Neural cell (in vitro differentiated cells): Measurements from ENCODE around the gene PRKCZ. TPM values are rescaled to one million over a fixed set of nuclear protein-coding genes. Genes with fewer than 3 reads are reported as not detected.

Experiments used
- H2AFZ ChIP-seq: fragments of 200-600, 300-800 bp; sonication (generic), shearing (Covaris generic); 2 replicates; pipeline ENCODE4 v1.6.0; 2014; ENCODE audit warnings: low read depth, mild to moderate bottlenecking, antibody characterized with exemption, low read length, moderate library complexity
- H3F3A ChIP-seq: fragments of 200-600 bp; shearing (Covaris generic); 2 replicates; pipeline ENCODE4 v1.6.1; 2016; ENCODE audit warnings: mild to moderate bottlenecking, moderate library complexity, mixed read lengths, antibody characterized with exemption, low read length; ENCODE audit not compliant: insufficient read depth, poor library complexity, severe bottlenecking
- H3K27ac ChIP-seq: fragments of 200-600, 300-800 bp; sonication (generic), shearing (Covaris generic); 2 replicates; pipeline ENCODE4 v1.5.1; 2014; ENCODE audit warnings: mild to moderate bottlenecking, low read length, moderate library complexity
- H3K27me3 ChIP-seq: fragments of 300-800, 200-600 bp; sonication (generic), shearing (Covaris generic); 2 replicates; pipeline ENCODE4 v1.6.0; 2014; ENCODE audit warnings: mild to moderate bottlenecking, low read depth, low read length, moderate library complexity; ENCODE audit not compliant: insufficient read depth
- H3K36me3 ChIP-seq: fragments of 300-800, 200-600 bp; sonication (generic), shearing (Covaris generic); 2 replicates; pipeline ENCODE4 v1.5.1; 2014; ENCODE audit warnings: mild to moderate bottlenecking, antibody characterized with exemption, low read length, moderate library complexity; ENCODE audit not compliant: insufficient read depth
- H3K4me2 ChIP-seq: fragments of 300-800, 200-600 bp; sonication (generic), shearing (Covaris generic); 2 replicates; pipeline ENCODE4 v1.6.0; 2014; ENCODE audit warnings: mild to moderate bottlenecking, low read length
- H3K4me3 ChIP-seq: fragments of 300-800, 200-600 bp; sonication (generic), shearing (Covaris generic); 2 replicates; pipeline ENCODE4 v1.5.1; 2014; ENCODE audit warnings: mild to moderate bottlenecking, low read length, moderate library complexity
- H3K79me2 ChIP-seq: fragments of 200-600 bp; shearing (Covaris generic); replicated peaks from 2 replicates; pipeline ENCODE4 v1.6.0; 2014; ENCODE audit warnings: mild to moderate bottlenecking, low read length, moderate library complexity; ENCODE audit not compliant: insufficient read depth
- H3K9ac ChIP-seq: fragments of 300-800, 200-600 bp; sonication (generic), shearing (Covaris generic); 2 replicates; pipeline ENCODE4 v1.6.1; 2016; ENCODE audit warnings: mild to moderate bottlenecking, low read length, mixed read lengths
- H3K9me2 ChIP-seq: fragments of 200-600 bp; shearing (Covaris generic); 2 replicates; pipeline ENCODE4 v1.6.1; 2016; ENCODE audit warnings: mild to moderate bottlenecking, low read length, mixed read lengths; ENCODE audit not compliant: insufficient read depth
- H3K9me3 ChIP-seq: fragments of 200-600, 300-800 bp; sonication (generic), shearing (Covaris generic); 2 replicates; pipeline ENCODE4 v1.6.1; 2016; ENCODE audit warnings: mild to moderate bottlenecking, mixed run types, low read length, moderate library complexity, mixed read lengths
- H4K20me1 ChIP-seq: fragments of 200-600 bp; shearing (Covaris generic); 2 replicates; pipeline ENCODE4 v1.6.1; 2016; ENCODE audit warnings: mild to moderate bottlenecking, mixed run types; ENCODE audit not compliant: insufficient read depth
- CTCF ChIP-seq: fragments of 450-650 bp; IDR thresholded peaks from 2 replicates; pipeline ENCODE4 v1.5.1; 2014; ENCODE audit warnings: antibody characterized with exemption, mild to moderate bottlenecking, moderate library complexity; ENCODE audit not compliant: poor library complexity, severe bottlenecking
- EP300 ChIP-seq: fragments of 450-650 bp; conservative IDR thresholded peaks from 2 replicates; pipeline ENCODE4 v1.6.1; 2014; ENCODE audit warnings: antibody characterized with exemption, mild to moderate bottlenecking, moderate library complexity; ENCODE audit not compliant: poor library complexity, severe bottlenecking
- EZH2 ChIP-seq: fragments of 200-600, 300-800 bp; shearing (Covaris generic), sonication (generic); IDR thresholded peaks from 2 replicates; pipeline ENCODE4 v1.6.1; 2014; ENCODE audit warnings: antibody characterized with exemption, low read length, borderline replicate concordance, mild to moderate bottlenecking; ENCODE audit not compliant: insufficient read depth, poor library complexity, severe bottlenecking
- MXI1 ChIP-seq: fragments of 450-650 bp; conservative IDR thresholded peaks from 2 replicates; pipeline ENCODE4 v1.6.1; 2014; ENCODE audit warnings: antibody characterized with exemption, mild to moderate bottlenecking; ENCODE audit not compliant: poor library complexity, severe bottlenecking
- POLR2AphosphoS5 ChIP-seq: IDR thresholded peaks from 2 replicates; pipeline ENCODE4 v1.6.1; 2012
- RAD21 ChIP-seq: fragments of 450-650 bp; conservative IDR thresholded peaks from 2 replicates; pipeline ENCODE4 v1.6.1; 2014; ENCODE audit warnings: antibody characterized with exemption, mild to moderate bottlenecking, moderate library complexity
- REST ChIP-seq: IDR thresholded peaks from 2 replicates; pipeline ENCODE4 v1.6.1; 2012; ENCODE audit warnings: borderline replicate concordance
- SMC3 ChIP-seq: fragments of 450-650 bp; conservative IDR thresholded peaks from 2 replicates; pipeline ENCODE4 v1.6.1; 2014; ENCODE audit warnings: antibody characterized with exemption, mild to moderate bottlenecking, moderate library complexity; ENCODE audit not compliant: poor library complexity
- TAF1 ChIP-seq: IDR thresholded peaks from 2 replicates; pipeline ENCODE4 v1.6.1; 2012; ENCODE audit warnings: low read depth
- polyA plus RNA-seq: library from polyadenylated mRNA; depleted of rRNA; stranded (reverse); fragments of >200 nt; gene quantifications from 2 replicates; pipeline ENCODE4 v1.2.3, GENCODE V29; 2014

Gene PRKCZ
- polyA plus RNA-seq, 1 donor from 2014 or later: 54.9 TPM

GRCh38 chr1:2103901-2104590 lies 53.8 kb downstream of the PRKCZ start:
- Histone ChIP-seq H3K9me2 (no peaks in the 10 kb centered on the region), H3K27ac (no peak overlapping the region), H4K20me1 (no peaks in the 10 kb centered on the region), H3K36me3 (no peaks in the 10 kb centered on the region), H3K4me3 (no peak overlapping the region), H3K9ac (no peak overlapping the region), H3K79me2 (no peaks in the 10 kb centered on the region), H2AFZ (no peak overlapping the region), H3K9me3 (no peaks in the 10 kb centered on the region), H3K27me3 (no peaks in the 10 kb centered on the region), H3F3A (no peaks in the 10 kb centered on the region), H3K4me2 (no peak overlapping the region)
- TF ChIP-seq SMC3: no peak
- no peak for TF ChIP-seq EP300
- TF ChIP-seq RAD21: no peak
- TF ChIP-seq EZH2: no peak
- TF ChIP-seq CTCF: no peak
- no peak for TF ChIP-seq TAF1
- no peak for TF ChIP-seq MXI1
- no peak for TF ChIP-seq POLR2AphosphoS5
- TF ChIP-seq REST: no peak

DNA sequence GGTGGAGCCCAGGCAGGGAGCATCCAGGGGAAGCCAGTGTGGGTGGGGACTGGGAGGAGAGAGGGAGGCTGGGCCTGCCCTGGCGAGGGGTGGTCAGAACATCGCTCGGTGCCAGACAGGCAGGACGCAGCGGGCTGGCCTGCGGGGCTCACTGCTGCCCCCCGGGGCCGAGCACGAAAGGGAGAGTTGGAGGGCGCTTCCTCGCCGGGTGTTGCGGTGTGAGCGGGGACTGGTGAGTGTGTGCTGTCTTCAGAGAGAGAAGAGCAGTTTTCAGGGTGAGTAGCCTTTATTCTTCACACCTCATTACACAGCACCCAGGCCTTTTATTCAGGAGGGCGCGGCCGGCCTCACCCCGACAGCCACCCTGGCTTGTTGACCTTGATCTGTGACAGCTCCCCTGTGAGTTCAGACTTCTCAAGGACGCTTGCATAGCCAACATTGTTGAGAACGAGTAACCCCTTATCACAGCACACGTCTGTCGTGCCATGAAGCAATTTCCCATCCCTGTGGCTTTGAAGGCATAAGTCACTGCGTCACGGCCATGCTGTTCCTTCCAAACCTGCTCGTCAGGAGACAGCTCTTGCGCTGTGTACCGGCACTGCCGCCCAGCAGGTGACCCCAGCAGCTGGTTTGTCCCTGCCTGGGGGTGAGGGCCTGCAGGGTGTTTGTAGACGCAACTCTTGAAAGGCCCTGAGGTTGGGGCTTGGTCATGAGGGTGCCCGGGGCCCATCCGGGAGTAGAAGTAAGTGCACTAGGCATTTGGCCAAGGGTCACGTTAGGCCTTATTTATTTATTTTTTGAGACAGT lies 54.6 kb downstream of the PRKCZ start:
- no peaks in the 10 kb centered on the region for H3K36me3 ChIP-seq
- no peak overlapping the region for H3K27ac ChIP-seq

More for the DNA sequence above, 54.6 kb downstream of the PRKCZ start:
- no peak overlapping the region for H3K4me2 ChIP-seq
- H3K9ac ChIP-seq: no peak overlapping the region
- no peak overlapping the region for H3K4me3 ChIP-seq
- H3K9me3 ChIP-seq: no peaks in the 10 kb centered on the region
- no peak overlapping the region for H2AFZ ChIP-seq
- no peaks in the 10 kb centered on the region for H4K20me1 ChIP-seq
- no peak for TF ChIP-seq REST
- TF ChIP-seq EZH2: no peak
- TF ChIP-seq RAD21: no peak
- no peak for TF ChIP-seq CTCF
- no peak for TF ChIP-seq POLR2AphosphoS5
- TF ChIP-seq MXI1: no peak
- no peak for TF ChIP-seq TAF1
- TF ChIP-seq SMC3: no peak
- TF ChIP-seq EP300: no peak
- no peaks in the 10 kb centered on the region for H3F3A ChIP-seq
- no peaks in the 10 kb centered on the region for H3K27me3 ChIP-seq
- no peaks in the 10 kb centered on the region for H3K9me2 ChIP-seq
- H3K79me2 ChIP-seq: no peaks in the 10 kb centered on the region
